Esophagus muscularis mucosa (tissue), 4 donors: ENCODE results near the gene SYNE1. TPM values are rescaled to one million over a fixed set of nuclear protein-coding genes. Genes with fewer than 3 reads are reported as not detected.

Experiments used
- DNase-seq: peaks from one replicate; pipeline ENCODE4 v3.0.0-alpha.2; 2017; ENCODE audit errors: extremely low spot score
- H3K27ac ChIP-seq, 4 donors: fragments of 200-600 bp; sonication (generic); replicated peaks in 1 of 4; 1 replicate in 3 of 4; 2 replicates in 1 of 4; pipeline ENCODE4 v1.5.1; 2016 to 2019; ENCODE audit warnings: mild to moderate bottlenecking in 1 of 4
- H3K27me3 ChIP-seq, 4 donors: fragments of 200-600 bp; sonication (generic); one replicate each; pipeline versions ENCODE4 v1.5.1 to v1.6.0; 2016 to 2019
- H3K36me3 ChIP-seq, 4 donors: fragments of 200-600 bp; sonication (generic); one replicate each; pipeline ENCODE4 v1.5.1; 2016 to 2019
- H3K4me1 ChIP-seq, 4 donors: fragments of 200-600 bp; sonication (generic); one replicate each; pipeline ENCODE4 v1.5.1; 2016 to 2019
- H3K4me3 ChIP-seq, 4 donors: fragments of 200-600 bp; sonication (generic); 1 replicate in 2 of 4; 2 replicates in 2 of 4; pipeline ENCODE4 v1.5.1; 2016 to 2019; ENCODE audit warnings: mild to moderate bottlenecking in 4 of 4, moderate library complexity in 1 of 4
- H3K9me3 ChIP-seq, 4 donors: fragments of 200-600 bp; sonication (generic); 1 replicate in 3 of 4; 2 replicates in 1 of 4; pipeline ENCODE4 v1.5.1; 2016 to 2019
- CTCF ChIP-seq, 3 experiments: fragments of 200-600 bp in 2 of 3; fragments of 450-650 bp in 1 of 3; sonication (generic) in 2 of 3; IDR thresholded peaks; one replicate each; pipeline ENCODE4 v1.5.1; 2017 to 2019; ENCODE audit warnings: antibody characterized with exemption in 3 of 3, mild to moderate bottlenecking in 2 of 3, moderate library complexity in 1 of 3
- EP300 ChIP-seq: sonication (generic); formaldehyde crosslinking; IDR thresholded peaks from one replicate; pipeline ENCODE4 v1.6.1; 2017; ENCODE audit warnings: antibody characterized with exemption
- POLR2A ChIP-seq: fragments of 450-650 bp; IDR thresholded peaks from one replicate; pipeline ENCODE4 v1.6.1; 2017; ENCODE audit warnings: antibody characterized with exemption, moderate library complexity, mild to moderate bottlenecking, low read depth
- POLR2AphosphoS5 ChIP-seq, 2 donors: sonication (generic); formaldehyde crosslinking; IDR thresholded peaks; one replicate each; pipeline ENCODE4 v1.6.1; 2017; ENCODE audit warnings: antibody characterized with exemption in 2 of 2
- WGBS: methylation state at CpG from one replicate; pipeline ENCODE4 v1.1.5; 2018; 5-methylcytosine and 5-hydroxymethylcytosine counted together
- intact Hi-C: fragments of 100-400 bp; cut with DNase I; formaldehyde crosslinking; loops from one replicate; pipeline ENCODE4 v1.15.1; 2023
- total RNA-seq, 4 donors: library from RNA; depleted of rRNA; stranded (reverse); fragments of >200 nt; gene quantifications; one replicate each; pipeline versions ENCODE4 v1.1.0 to v1.2.1, GENCODE V29; 2016

Gene SYNE1
- total RNA-seq, 4 donors from 2014 or later: 151 to 196 (median 170) TPM

- no peak for DNase-seq
- Histone ChIP-seq H3K9me3 (no peaks in the 10 kb centered on the region), H3K36me3 (peaks cover 64 to 98% (median 93%) of the 10 kb centered on the region in 4 donors), H3K27me3 (no peaks in the 10 kb centered on the region), H3K27ac (no peak overlapping the region), H3K4me1 (peaks cover 0 to 3% (median under 1%) of the 10 kb centered on the region in 4 donors), H3K4me3 (no peak overlapping the region)
- TF ChIP-seq EP300: no peak
- WGBS: 81% methylated on average over 13 of the region's 13 CpGs
- intact Hi-C loops: no loop called here
Measured at GRCh38 chr6:152151920-152152319, 485.2 kb downstream of the SYNE1 start.

GRCh38 chr6:152150196-152150595, 487.0 kb downstream of the SYNE1 start:
- Histone ChIP-seq H3K27ac (no peak overlapping the region), H3K4me1 (peaks cover 0 to 7% (median 3%) of the 10 kb centered on the region in 4 donors), H3K27me3 (no peaks in the 10 kb centered on the region), H3K9me3 (no peaks in the 10 kb centered on the region), H3K36me3 (peaks cover 67 to 98% (median 88%) of the 10 kb centered on the region in 4 donors), H3K4me3 (no peak overlapping the region)
- no peak for DNase-seq
- 79% methylated on average over 3 of the region's 3 CpGs for WGBS
- intact Hi-C loops: no loop called here
- TF ChIP-seq POLR2A (no peak), EP300 (no peak), CTCF (IDR thresholded peaks at IDR 0.05) (no peak), POLR2AphosphoS5 (IDR thresholded peaks at IDR 0.05) (no peak)

- WGBS: 100% methylated on average over 1 of the region's 1 CpG
- Histone ChIP-seq H3K27me3 (no peaks in the 10 kb centered on the region), H3K4me3 (no peak overlapping the region), H3K4me1 (peaks cover 0 to 7% (median 3%) of the 10 kb centered on the region in 4 donors), H3K9me3 (no peaks in the 10 kb centered on the region), H3K36me3 (peaks cover 58 to 98% (median 83%) of the 10 kb centered on the region in 4 donors), H3K27ac (no peak overlapping the region)
- intact Hi-C loops: loop anchor here (10.0 kb wide), 1 partner anchor 116 kb away; no protein-coding TSS in a partner anchor
- no peak for TF ChIP-seq EP300
- TF ChIP-seq CTCF (IDR thresholded peaks at IDR 0.05): no peak
- TF ChIP-seq POLR2A: no peak
- TF ChIP-seq POLR2AphosphoS5 (IDR thresholded peaks at IDR 0.05): no peak
- DNase-seq: no peak
Measured at GRCh38 chr6:152148412-152148811, 488.8 kb downstream of the SYNE1 start.

GRCh38 chr6:152147269-152147668, 489.9 kb downstream of the SYNE1 start:
- Histone ChIP-seq H3K4me1 (peaks cover 0 to 7% (median 3%) of the 10 kb centered on the region in 4 donors), H3K4me3 (no peak overlapping the region), H3K9me3 (no peaks in the 10 kb centered on the region), H3K27me3 (no peaks in the 10 kb centered on the region), H3K27ac (no peak overlapping the region), H3K36me3 (peaks cover 64 to 98% (median 86%) of the 10 kb centered on the region in 4 donors)
- DNase-seq: no peak
- WGBS: 94% methylated on average over 6 of the region's 6 CpGs
- TF ChIP-seq EP300 (no peak), POLR2AphosphoS5 (IDR thresholded peaks at IDR 0.05) (no peak), POLR2A (no peak), CTCF (IDR thresholded peaks at IDR 0.05) (no peak)
- intact Hi-C loops: loop anchor here (10.0 kb wide), 1 partner anchor 118 kb away; no protein-coding TSS in a partner anchor

- 51% methylated on average over 1 of the region's 1 CpG for WGBS
- TF ChIP-seq CTCF (IDR thresholded peaks at IDR 0.05) (no peak), EP300 (no peak), POLR2AphosphoS5 (IDR thresholded peaks at IDR 0.05) (no peak), POLR2A (no peak)
- Histone ChIP-seq H3K9me3 (no peaks in the 10 kb centered on the region), H3K27ac (no peak overlapping the region), H3K4me3 (no peak overlapping the region), H3K27me3 (no peaks in the 10 kb centered on the region), H3K4me1 (peaks cover 0 to 7% (median 3%) of the 10 kb centered on the region in 4 donors), H3K36me3 (peaks cover 60 to 97% (median 84%) of the 10 kb centered on the region in 4 donors)
- intact Hi-C loops: loop anchor here (10.0 kb wide), 1 partner anchor 118 kb away; no protein-coding TSS in a partner anchor
- no peak for DNase-seq
Measured at GRCh38 chr6:152146385-152146784, 490.8 kb downstream of the SYNE1 start.
